Calu3 (cell line): ENCODE data around the gene CIB2. TPM values are rescaled to one million over a fixed set of nuclear protein-coding genes. Genes with fewer than 3 reads are reported as not detected.

Experiments
- BruUV-seq: library from RNA; stranded (reverse); fragments of 400-500 nt; replicated peaks from 2 replicates; lab custom pipeline; 2021; lab: Mats Ljungman, UMichigan
- CTCF ChIA-PET: fragments of 300-600 bp; sonication (Branson Sonifier 250); formaldehyde crosslinking; loops from one replicate; lab custom pipeline; 2022; ENCODE audit warnings: antibody characterized with exemption; lab: Charles Lee
- DNase-seq: peaks from one replicate; pipeline ENCODE4 v3.0.0; 2022
- H3K27ac Mint-ChIP-seq: one replicate; pipeline ENCODE4 v1.8.0; 2022; ENCODE audit warnings: mixed read lengths; ENCODE audit not compliant: unreplicated experiment
- H3K27me3 Mint-ChIP-seq: one replicate; pipeline ENCODE4 v1.8.0; 2022; ENCODE audit warnings: mixed read lengths; ENCODE audit not compliant: unreplicated experiment
- H3K36me3 Mint-ChIP-seq: one replicate; pipeline ENCODE4 v1.8.0; 2022; ENCODE audit warnings: mild to moderate bottlenecking, moderate library complexity, mixed read lengths; ENCODE audit not compliant: insufficient read depth, unreplicated experiment
- H3K4me1 Mint-ChIP-seq: one replicate; pipeline ENCODE4 v1.8.0; 2022; ENCODE audit warnings: mild to moderate bottlenecking, low read depth, mixed read lengths; ENCODE audit not compliant: unreplicated experiment
- H3K4me3 Mint-ChIP-seq: one replicate; pipeline ENCODE4 v1.8.0; 2022; ENCODE audit warnings: mild to moderate bottlenecking, low read depth, moderate library complexity, mixed read lengths; ENCODE audit not compliant: unreplicated experiment
- H3K9me3 Mint-ChIP-seq: one replicate; pipeline ENCODE4 v1.8.0; 2022; ENCODE audit warnings: low read depth, mixed read lengths; ENCODE audit not compliant: unreplicated experiment
- CTCF ChIP-seq: fragments of 200-600 bp; IDR thresholded peaks from one replicate; pipeline ENCODE4 v1.8.0; 2022; ENCODE audit warnings: antibody characterized with exemption; ENCODE audit not compliant: unreplicated experiment
- intact Hi-C: fragments of 100-400 bp; cut with micrococcal nuclease; formaldehyde crosslinking; loops from one replicate; pipeline ENCODE4 v1.10.0; 2022; ENCODE audit not compliant: unreplicated experiment
- total RNA-seq: library from RNA; stranded (reverse); gene quantifications from 2 replicates; pipeline ENCODE4 v1.2.3, GENCODE V29; 2022

CIB2 gene
- total RNA-seq, 1 experiment from 2014 or later: 15.7 TPM

DNA sequence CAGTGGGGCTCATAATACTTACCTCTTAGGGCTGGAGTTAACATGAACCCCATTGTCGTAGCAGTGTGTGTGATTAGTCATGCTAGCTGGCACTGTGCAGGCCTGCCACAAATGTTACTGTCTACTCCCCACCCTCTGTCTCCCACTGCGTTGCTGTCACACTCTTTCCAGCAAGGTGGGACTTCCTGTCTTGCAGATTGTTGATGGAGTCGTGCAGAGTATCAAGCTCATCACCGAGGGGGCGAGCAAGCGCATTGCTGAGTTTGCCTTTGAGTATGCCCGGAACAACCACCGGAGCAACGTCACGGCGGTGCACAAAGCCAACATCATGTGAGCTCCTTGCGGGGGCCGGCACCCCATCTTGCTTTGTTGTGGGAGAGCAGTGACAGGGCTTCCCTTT, 30.8 kb upstream of the CIB2 start:
- H3K27ac Mint-ChIP-seq: no peak overlapping the region
- no peak for DNase-seq
- no TSS peak for BruUV-seq

GRCh38 chr15:78159395-78159794, 28.1 kb upstream of the CIB2 start:
- H3K27ac Mint-ChIP-seq: no peak overlapping the region
- H3K4me3 Mint-ChIP-seq: no peak overlapping the region
- intact Hi-C loops: no loop called here
- H3K27me3 Mint-ChIP-seq: no peaks in the 10 kb centered on the region
- DNase-seq: no peak
- no peak for TF ChIP-seq CTCF
- H3K9me3 Mint-ChIP-seq: no peaks in the 10 kb centered on the region
- BruUV-seq: no TSS peak
- CTCF ChIA-PET: no interaction called here
- H3K36me3 Mint-ChIP-seq: peaks cover 47% of the 10 kb centered on the region
- H3K4me1 Mint-ChIP-seq: no peaks in the 10 kb centered on the region

More for the DNA sequence above, 30.8 kb upstream of the CIB2 start:
- H3K27me3 Mint-ChIP-seq: no peaks in the 10 kb centered on the region
- H3K9me3 Mint-ChIP-seq: no peaks in the 10 kb centered on the region
- no peak for TF ChIP-seq CTCF
- CTCF ChIA-PET: interaction anchor here (1.1 kb wide), 1 partner anchor 78 kb away, joined by 3 read pairs; no protein-coding TSS in a partner anchor
- H3K4me1 Mint-ChIP-seq: no peaks in the 10 kb centered on the region
- H3K36me3 Mint-ChIP-seq: peaks cover 43% of the 10 kb centered on the region
- intact Hi-C loops: no loop called here
- no peak overlapping the region for H3K4me3 Mint-ChIP-seq

GRCh38 chr15:78157203-78157602, 26.0 kb upstream of the CIB2 start:
- H3K9me3 Mint-ChIP-seq: no peaks in the 10 kb centered on the region
- CTCF ChIA-PET: interaction anchor here (0.6 kb wide), 1 partner anchor 44 kb away, joined by 3 read pairs; no protein-coding TSS in a partner anchor
- TF ChIP-seq CTCF: no peak
- intact Hi-C loops: no loop called here
- H3K36me3 Mint-ChIP-seq: peaks cover 38% of the 10 kb centered on the region
- H3K27me3 Mint-ChIP-seq: no peaks in the 10 kb centered on the region
- H3K4me1 Mint-ChIP-seq: no peaks in the 10 kb centered on the region
- H3K27ac Mint-ChIP-seq: no peak overlapping the region
- no peak for DNase-seq
- no peak overlapping the region for H3K4me3 Mint-ChIP-seq
- no TSS peak for BruUV-seq

- no peak for TF ChIP-seq CTCF
- H3K4me3 Mint-ChIP-seq: no peak overlapping the region
- H3K27me3 Mint-ChIP-seq: no peaks in the 10 kb centered on the region
- peaks cover 32% of the 10 kb centered on the region for H3K36me3 Mint-ChIP-seq
- intact Hi-C loops: no loop called here
- no peaks in the 10 kb centered on the region for H3K9me3 Mint-ChIP-seq
- no peaks in the 10 kb centered on the region for H3K4me1 Mint-ChIP-seq
- BruUV-seq: no TSS peak
- DNase-seq: no peak
- CTCF ChIA-PET: interaction anchor here (0.6 kb wide), 1 partner anchor 44 kb away, joined by 3 read pairs; no protein-coding TSS in a partner anchor
- no peak overlapping the region for H3K27ac Mint-ChIP-seq
These were observed 25.4 kb upstream of the CIB2 start for GRCh38 chr15:78156653-78157052.
